ENCODE data around the gene RUVBL2.

DNA sequence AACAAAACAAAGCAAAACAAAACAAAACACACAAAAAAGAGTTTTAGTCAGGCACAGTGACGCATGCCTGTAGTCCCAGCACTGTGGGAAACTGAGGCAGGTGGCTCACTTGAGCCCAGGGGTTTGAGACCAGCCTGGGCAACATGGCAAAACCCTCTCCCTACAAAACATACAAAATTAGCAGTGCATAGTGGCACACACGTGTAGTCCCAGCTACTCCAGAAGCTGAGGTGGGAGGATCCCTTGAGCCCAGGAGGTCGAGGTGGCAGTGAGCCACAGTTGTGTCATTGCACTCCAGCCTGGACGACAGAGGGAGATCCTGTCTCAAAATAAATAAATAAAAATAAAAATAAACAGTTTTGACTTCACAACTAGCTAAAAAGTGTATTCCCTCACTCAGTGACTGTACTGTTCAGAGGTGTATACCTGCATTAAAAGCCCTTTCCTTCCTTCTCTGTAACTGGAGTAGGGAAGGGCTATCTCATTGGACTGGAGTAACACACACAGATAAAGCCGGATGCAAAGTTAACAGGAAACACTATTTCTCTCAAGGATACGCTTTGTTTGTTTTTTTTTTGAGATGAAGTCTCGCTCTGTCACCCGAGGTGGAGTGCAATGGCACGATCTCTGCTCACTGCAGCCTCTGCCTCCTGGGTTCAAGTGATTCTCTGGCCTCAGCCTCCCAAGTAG lies 42.7 kb upstream of the RUVBL2 start:
- no peak for TF ChIP-seq EZH2 (IDR thresholded peaks at IDR 0.05)
- TF ChIP-seq, protein P1, sequence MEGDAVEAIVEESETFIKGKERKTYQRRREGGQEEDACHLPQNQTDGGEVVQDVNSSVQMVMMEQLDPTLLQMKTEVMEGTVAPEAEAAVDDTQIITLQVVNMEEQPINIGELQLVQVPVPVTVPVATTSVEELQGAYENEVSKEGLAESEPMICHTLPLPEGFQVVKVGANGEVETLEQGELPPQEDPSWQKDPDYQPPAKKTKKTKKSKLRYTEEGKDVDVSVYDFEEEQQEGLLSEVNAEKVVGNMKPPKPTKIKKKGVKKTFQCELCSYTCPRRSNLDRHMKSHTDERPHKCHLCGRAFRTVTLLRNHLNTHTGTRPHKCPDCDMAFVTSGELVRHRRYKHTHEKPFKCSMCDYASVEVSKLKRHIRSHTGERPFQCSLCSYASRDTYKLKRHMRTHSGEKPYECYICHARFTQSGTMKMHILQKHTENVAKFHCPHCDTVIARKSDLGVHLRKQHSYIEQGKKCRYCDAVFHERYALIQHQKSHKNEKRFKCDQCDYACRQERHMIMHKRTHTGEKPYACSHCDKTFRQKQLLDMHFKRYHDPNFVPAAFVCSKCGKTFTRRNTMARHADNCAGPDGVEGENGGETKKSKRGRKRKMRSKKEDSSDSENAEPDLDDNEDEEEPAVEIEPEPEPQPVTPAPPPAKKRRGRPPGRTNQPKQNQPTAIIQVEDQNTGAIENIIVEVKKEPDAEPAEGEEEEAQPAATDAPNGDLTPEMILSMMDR (IDR thresholded peaks at IDR 0.05 in 2 of 3, conservative IDR thresholded peaks at IDR 0.05 in 1 of 3; ENCODE audit: borderline replicate concordance in 1 of 3, insufficient read depth in 1 of 3, low read depth in 2 of 3, low read length in 2 of 3): no peak
- TF ChIP-seq, protein P2, sequence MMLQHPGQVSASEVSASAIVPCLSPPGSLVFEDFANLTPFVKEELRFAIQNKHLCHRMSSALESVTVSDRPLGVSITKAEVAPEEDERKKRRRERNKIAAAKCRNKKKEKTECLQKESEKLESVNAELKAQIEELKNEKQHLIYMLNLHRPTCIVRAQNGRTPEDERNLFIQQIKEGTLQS (IDR thresholded peaks at IDR 0.05): no peak
- TF ChIP-seq, protein P3, sequence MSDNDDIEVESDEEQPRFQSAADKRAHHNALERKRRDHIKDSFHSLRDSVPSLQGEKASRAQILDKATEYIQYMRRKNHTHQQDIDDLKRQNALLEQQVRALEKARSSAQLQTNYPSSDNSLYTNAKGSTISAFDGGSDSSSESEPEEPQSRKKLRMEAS (IDR thresholded peaks at IDR 0.05): no peak
- TF ChIP-seq POLR2A (IDR thresholded peaks at IDR 0.05; ENCODE audit: borderline replicate concordance, extremely low read depth, insufficient read depth, insufficient read length): no peak
- TF ChIP-seq YY1 (IDR thresholded peaks at IDR 0.05; ENCODE audit: extremely low read depth, insufficient replicate concordance, low read depth, low read length): no peak
- no peak for TF ChIP-seq JUND (IDR thresholded peaks at IDR 0.05)
- TF ChIP-seq POLR2AphosphoS5 (IDR thresholded peaks at IDR 0.05; ENCODE audit: low read depth, low read length): no peak
- no peak for TF ChIP-seq EZH2phosphoT487 (IDR thresholded peaks at IDR 0.05; ENCODE audit: borderline replicate concordance)
- no peak for TF ChIP-seq SP1 (IDR thresholded peaks at IDR 0.05; ENCODE audit: low read depth)
- no peak for TF ChIP-seq TCF7L2 (IDR thresholded peaks at IDR 0.05; ENCODE audit: borderline replicate concordance, extremely low read depth, insufficient read depth, insufficient read length)
